C4-2B (cell line): Measurements from ENCODE around the gene CASKIN1.

ENCODE experiments used
- CTCF ChIP-seq: fragments of 450-650 bp; conservative IDR thresholded peaks from 2 replicates; pipeline ENCODE4 v1.5.1; 2017; ENCODE audit warnings: mild to moderate bottlenecking
- ZFX ChIP-seq: fragments of 450-650 bp; IDR thresholded peaks from 2 replicates; pipeline ENCODE4 v1.6.1; 2017

- TF ChIP-seq ZFX, result no peak
- no peak for TF ChIP-seq CTCF
Observed at GRCh38 chr16:2184962-2185361, 11.4 kb downstream of the CASKIN1 start.
